DOHH2 (cell line): ENCODE data around the gene THOC7.

Experiments
- H3F3A ChIP-seq: fragments of 200-600 bp; sonication (generic), shearing (Covaris generic); 2 replicates; pipeline ENCODE4 v1.6.0; 2016; ENCODE audit warnings: antibody characterized with exemption, mild to moderate bottlenecking; ENCODE audit not compliant: control insufficient read depth, insufficient read depth
- H3K27ac ChIP-seq: fragments of 200-600 bp; sonication (generic); 2 replicates; pipeline ENCODE4 v1.5.1; 2014; ENCODE audit warnings: low read depth, mild to moderate bottlenecking, low read length, moderate library complexity
- H3K27me3 ChIP-seq: fragments of 200-600 bp; sonication (generic); 2 replicates; pipeline ENCODE4 v1.6.1; 2014; ENCODE audit warnings: mild to moderate bottlenecking, low read length, mixed read lengths; ENCODE audit not compliant: control insufficient read depth
- H3K36me3 ChIP-seq: fragments of 200-600 bp; sonication (generic); 2 replicates; pipeline ENCODE4 v1.6.1; 2014; ENCODE audit warnings: mild to moderate bottlenecking, low read length, moderate library complexity, mixed read lengths; ENCODE audit not compliant: control insufficient read depth
- H3K4me1 ChIP-seq: fragments of 200-600 bp; sonication (generic); 2 replicates; pipeline ENCODE4 v1.6.1; 2014; ENCODE audit warnings: mild to moderate bottlenecking, low read length, mixed read lengths; ENCODE audit not compliant: control insufficient read depth
- H3K4me2 ChIP-seq: fragments of 200-600 bp; sonication (generic); 2 replicates; pipeline ENCODE4 v1.6.0; 2014; ENCODE audit warnings: mild to moderate bottlenecking, low read length, moderate library complexity
- H3K4me3 ChIP-seq: fragments of 200-600 bp; sonication (generic); 2 replicates; pipeline ENCODE4 v1.5.1; 2014; ENCODE audit warnings: mild to moderate bottlenecking, low read length, mixed read lengths
- H3K79me2 ChIP-seq: fragments of 200-600 bp; sonication (generic); 2 replicates; pipeline ENCODE4 v1.6.1; 2014; ENCODE audit warnings: mild to moderate bottlenecking, low read length, mixed read lengths; ENCODE audit not compliant: control insufficient read depth
- H3K9me2 ChIP-seq: fragments of 200-600 bp; sonication (generic); replicated peaks from 2 replicates; pipeline ENCODE4 v1.6.1; 2014; ENCODE audit warnings: mild to moderate bottlenecking, low read length, mixed read lengths; ENCODE audit not compliant: control insufficient read depth
- H3K9me3 ChIP-seq: fragments of 200-600 bp; sonication (generic); 2 replicates; pipeline ENCODE4 v1.6.1; 2014; ENCODE audit warnings: antibody characterized with exemption, low read length, mixed read lengths; ENCODE audit not compliant: control insufficient read depth, insufficient read depth
- H4K20me1 ChIP-seq: fragments of 200-600 bp; sonication (generic); 2 replicates; pipeline ENCODE4 v1.6.0; 2014; ENCODE audit warnings: low read depth, mild to moderate bottlenecking, antibody characterized with exemption, low read length, moderate library complexity; ENCODE audit not compliant: control insufficient read depth, insufficient read depth
- CTCF ChIP-seq: fragments of 200-600 bp; sonication (generic); IDR thresholded peaks from one replicate; pipeline ENCODE4 v1.5.1; 2014; ENCODE audit warnings: antibody characterized with exemption, mild to moderate bottlenecking, low read depth, low read length; ENCODE audit not compliant: poor library complexity, severe bottlenecking
- EZH2phosphoT487 ChIP-seq: fragments of 200-600 bp; sonication (generic); IDR thresholded peaks from 2 replicates; pipeline ENCODE4 v1.6.1; 2017; ENCODE audit warnings: borderline replicate concordance, mild to moderate bottlenecking, antibody characterized with exemption, low read length, moderate library complexity, mixed read lengths

The THOC7 gene

GRCh38 chr3:63845215-63845614, 18.4 kb downstream of the THOC7 start:
- no peaks in the 10 kb centered on the region for H3K9me2 ChIP-seq
- no peak overlapping the region for H3K4me3 ChIP-seq
- peaks cover 19% of the 10 kb centered on the region for H3K36me3 ChIP-seq
- peaks cover 82% of the 10 kb centered on the region for H3K79me2 ChIP-seq
- no peaks in the 10 kb centered on the region for H3F3A ChIP-seq
- no peak overlapping the region for H3K27ac ChIP-seq
- no peaks in the 10 kb centered on the region for H3K27me3 ChIP-seq
- H3K4me1 ChIP-seq: no peaks in the 10 kb centered on the region
- no peaks in the 10 kb centered on the region for H3K9me3 ChIP-seq
- no peak overlapping the region for H3K4me2 ChIP-seq
- no peak for TF ChIP-seq EZH2phosphoT487
- no peak for TF ChIP-seq CTCF
- H4K20me1 ChIP-seq: no peaks in the 10 kb centered on the region

- Histone ChIP-seq H3K4me2 (no peak overlapping the region), H3K79me2 (peaks cover 62% of the 10 kb centered on the region), H3K27me3 (no peaks in the 10 kb centered on the region), H3K4me1 (no peaks in the 10 kb centered on the region), H3K27ac (no peak overlapping the region), H3K36me3 (peaks cover 22% of the 10 kb centered on the region), H3K9me2 (no peaks in the 10 kb centered on the region), H3K9me3 (no peaks in the 10 kb centered on the region), H4K20me1 (no peaks in the 10 kb centered on the region), H3K4me3 (no peak overlapping the region), H3F3A (0 out of 2 replicates have a peak, but pooled peaks cover 4% of the 10 kb centered on the region)
- no peak for TF ChIP-seq EZH2phosphoT487
- no peak for TF ChIP-seq CTCF
These were observed 21.5 kb downstream of the THOC7 start for GRCh38 chr3:63842127-63842526.

- Histone ChIP-seq H3K79me2 (peaks cover 58% of the 10 kb centered on the region), H3K4me2 (no peak overlapping the region), H4K20me1 (no peaks in the 10 kb centered on the region), H3K36me3 (peaks cover 25% of the 10 kb centered on the region), H3K27me3 (no peaks in the 10 kb centered on the region), H3K4me1 (no peaks in the 10 kb centered on the region), H3K9me2 (no peaks in the 10 kb centered on the region), H3K27ac (no peak overlapping the region), H3K9me3 (no peaks in the 10 kb centered on the region), H3F3A (0 out of 2 replicates have a peak, but pooled peaks cover 4% of the 10 kb centered on the region), H3K4me3 (no peak overlapping the region)
- TF ChIP-seq CTCF (no peak), EZH2phosphoT487 (no peak)
These were observed 21.9 kb downstream of the THOC7 start for GRCh38 chr3:63841704-63842103.
